Hematopoietic multipotent progenitor cell (in vitro differentiated cells): ENCODE results near the gene SPECC1. TPM values are rescaled to one million over a fixed set of nuclear protein-coding genes. Genes with fewer than 3 reads are reported as not detected.
"Not testable (repeated sequence)": the region's sequence is repeated elsewhere in the genome, so short reads cannot be mapped to it uniquely, and the experiment has no call there.

Experiments
- DNase-seq, 3 donors: peaks; one replicate each; pipeline ENCODE4 v3.0.0-alpha.2; 2011 to 2015; ENCODE audit warnings: low read depth in 2 of 3, low spot score in 2 of 3
- total RNA-seq: library from RNA; depleted of rRNA; stranded (reverse); fragments of >200 nt; gene quantifications from one replicate; pipeline ENCODE4 v1.2.3, GENCODE V29; 2012

Gene SPECC1
- total RNA-seq, 1 donor = 39.9 TPM

GRCh38 chr17:20092261-20092867, 83.2 kb downstream of the SPECC1 start:
- DNase-seq = no peak

GRCh38 chr17:20092973-20093626, 83.9 kb downstream of the SPECC1 start:
- DNase-seq = no peak

GRCh38 chr17:20094777-20095176, 85.6 kb downstream of the SPECC1 start:
- no peak for DNase-seq

GRCh38 chr17:20095336-20096080, 86.3 kb downstream of the SPECC1 start:
- no peak for DNase-seq

GRCh38 chr17:20096430-20096829, 87.3 kb downstream of the SPECC1 start:
- no peak for DNase-seq

GRCh38 chr17:20097330-20097729, 88.2 kb downstream of the SPECC1 start:
- DNase-seq = no peak

- DNase-seq = no peak
Observed at GRCh38 chr17:20098314-20098713, 89.2 kb downstream of the SPECC1 start.

GRCh38 chr17:20100806-20101205, 91.6 kb downstream of the SPECC1 start:
- DNase-seq = not testable (repeated sequence)

GRCh38 chr17:20103454-20104446, 94.6 kb downstream of the SPECC1 start:
- no peak for DNase-seq

GRCh38 chr17:20105539-20106280, 96.6 kb downstream of the SPECC1 start:
- no peak for DNase-seq

- not testable (repeated sequence) for DNase-seq
Observed at GRCh38 chr17:20106446-20106845, 97.3 kb downstream of the SPECC1 start.

GRCh38 chr17:20109076-20109475, 99.9 kb downstream of the SPECC1 start:
- no peak for DNase-seq

- no peak for DNase-seq
Observed at GRCh38 chr17:20111538-20111937, 102.4 kb downstream of the SPECC1 start.

- no peak for DNase-seq
Observed at GRCh38 chr17:20114466-20114865, 105.3 kb downstream of the SPECC1 start.

GRCh38 chr17:20116683-20117309, 107.6 kb downstream of the SPECC1 start:
- peak; percentile 37 to 78 (median 62) for DNase-seq

GRCh38 chr17:20118280-20118679, 109.1 kb downstream of the SPECC1 start:
- DNase-seq = no peak

- DNase-seq = peak in 1 of 3 donors; percentile 19
Observed at GRCh38 chr17:20120836-20121235, 111.7 kb downstream of the SPECC1 start.

GRCh38 chr17:20121359-20122253, 112.4 kb downstream of the SPECC1 start:
- DNase-seq = peak; percentile 58 to 71 (median 61)
